ENCODE measurements around the gene CABP4. TPM values are rescaled to one million over a fixed set of nuclear protein-coding genes. Genes with fewer than 3 reads are reported as not detected.
A peak's percentile ranks its signal among the peaks of the same experiment; 100 is the strongest.
"Not testable (repeated sequence)": the region's sequence is repeated elsewhere in the genome, so short reads cannot be mapped to it uniquely, and the experiment has no call there.

The CABP4 gene
- total RNA-seq, 1 experiment from 2014 or later, result not detected

GRCh38 chr11:67485873-67486361, 30.8 kb downstream of the CABP4 start:
- DNase-seq (ENCODE audit: low read depth, low spot score); H3K9me2 ChIP-seq (ENCODE audit: insufficient read depth); H3K4me3 ChIP-seq (replicated peaks in 1 of 2; ENCODE audit: low read depth in 1 of 2, low read length in 2 of 2); H3K36me3 ChIP-seq (ENCODE audit: control insufficient read depth in 1 of 2, insufficient read depth in 2 of 2, low read length in 2 of 2); H3K9me3 ChIP-seq (ENCODE audit: control insufficient read depth in 1 of 2, insufficient read depth in 1 of 2, low read depth in 1 of 2, low read length in 2 of 2); H2AFZ ChIP-seq (ENCODE audit: low read depth, low read length, poor library complexity, severe bottlenecking); H3K79me2 ChIP-seq (ENCODE audit: insufficient read depth, low read length); BruUV-seq (replicated peaks); intact Hi-C loops (cut with micrococcal nuclease); H3K9ac ChIP-seq (ENCODE audit: low read length); H3K27me3 ChIP-seq (ENCODE audit: insufficient read depth, low read length); H4K20me1 ChIP-seq (ENCODE audit: insufficient read depth); RAD21 ChIA-PET (ENCODE audit: low non-redundant PET in 1 of 2, low total read pairs in 2 of 2, uncharacterized antibody in 2 of 2, unreplicated experiment in 2 of 2): not testable (repeated sequence)
- ATAC-seq, result peak; percentile 32; the same call in 1 of the 2 replicates
- peak overlapping the region; percentile 36 for H3K4me2 ChIP-seq (ENCODE audit: low read length)
- H3K27ac ChIP-seq (ENCODE audit: low read depth, low read length), result peak overlapping the region; percentile 25; the same call in 1 of the 2 replicates
- ChIA-PET POLR2A (interaction anchor here (0.6 to 1.3 kb wide), 2 partner anchors 59 to 85 kb away, joined by 3 read pairs; partner anchors contain the start of gene PPP1CA), CTCF (interaction anchor here (1.2 kb wide), 1 partner anchor 85 kb away, joined by 3 read pairs; the partner anchor contains the start of gene PPP1CA)
- peaks cover 7 to 28% of the 10 kb centered on the region in 2 experiments; a peak in 3 of 4 replicates for H3K4me1 ChIP-seq (ENCODE audit: control insufficient read depth in 1 of 2, insufficient read depth in 2 of 2, low read length in 2 of 2)

- Histone ChIP-seq H4K20me1 (ENCODE audit: insufficient read depth) (no peaks in the 10 kb centered on the region), H3K9me3 (ENCODE audit: control insufficient read depth in 1 of 2, insufficient read depth in 1 of 2, low read depth in 1 of 2, low read length in 2 of 2) (no peaks in the 10 kb centered on the region), H3K9me2 (ENCODE audit: insufficient read depth) (no peaks in the 10 kb centered on the region), H3K4me1 (ENCODE audit: control insufficient read depth in 1 of 2, insufficient read depth in 2 of 2, low read length in 2 of 2) (peaks cover 7 to 28% of the 10 kb centered on the region in 2 experiments; a peak in 3 of 4 replicates), H3K27ac (ENCODE audit: low read depth, low read length) (peak overlapping the region; percentile 25; the same call in 1 of the 2 replicates), H2AFZ (ENCODE audit: low read depth, low read length, poor library complexity, severe bottlenecking) (no peak overlapping the region), H3K36me3 (ENCODE audit: control insufficient read depth in 1 of 2, insufficient read depth in 2 of 2, low read length in 2 of 2) (no peaks in the 10 kb centered on the region; a peak in 1 of 4 replicates), H3K4me2 (ENCODE audit: low read length) (peak overlapping the region; percentile 36), H3K9ac (ENCODE audit: low read length) (no peak overlapping the region), H3K79me2 (ENCODE audit: insufficient read depth, low read length) (peaks cover 7% of the 10 kb centered on the region; the same call in 1 of the 2 replicates), H3K4me3 (replicated peaks in 1 of 2; ENCODE audit: low read depth in 1 of 2, low read length in 2 of 2) (no peak overlapping the region), H3K27me3 (ENCODE audit: insufficient read depth, low read length) (no peaks in the 10 kb centered on the region)
- ATAC-seq, result no peak
- intact Hi-C loops (cut with micrococcal nuclease), result no loop called here
- ChIA-PET RAD21 (ENCODE audit: low non-redundant PET in 1 of 2, low total read pairs in 2 of 2, uncharacterized antibody in 2 of 2, unreplicated experiment in 2 of 2) (no interaction called here), POLR2A (interaction anchor here (0.6 kb wide), 1 partner anchor 59 kb away, joined by 3 read pairs; no protein-coding TSS in a partner anchor), CTCF (interaction anchor here (1.2 kb wide), 1 partner anchor 85 kb away, joined by 3 read pairs; the partner anchor contains the start of gene PPP1CA)
- no TSS peak for BruUV-seq (replicated peaks)
- DNase-seq (ENCODE audit: low read depth, low spot score), result no peak
- TF ChIP-seq POLR2A (IDR thresholded peaks at IDR 0.05; ENCODE audit: borderline replicate concordance, extremely low read depth, insufficient read depth, insufficient read length) (no peak), TCF7L2 (IDR thresholded peaks at IDR 0.05; ENCODE audit: borderline replicate concordance, extremely low read depth, insufficient read depth, insufficient read length) (no peak), ZFX (IDR thresholded peaks at IDR 0.05) (no peak), CBX3 (IDR thresholded peaks at IDR 0.05; ENCODE audit: low read depth) (no peak), CTCF (IDR thresholded peaks at IDR 0.05 in 2 of 3, conservative IDR thresholded peaks at IDR 0.05 in 1 of 3; ENCODE audit: borderline replicate concordance in 1 of 3, insufficient read depth in 1 of 3, low read depth in 2 of 3, low read length in 2 of 3) (no peak), POLR2AphosphoS5 (IDR thresholded peaks at IDR 0.05; ENCODE audit: low read depth, low read length) (no peak), ZBTB33 (IDR thresholded peaks at IDR 0.05; ENCODE audit: extremely low read depth, insufficient replicate concordance, low read length) (no peak), SP1 (IDR thresholded peaks at IDR 0.05; ENCODE audit: low read depth) (no peak), ATF3 (IDR thresholded peaks at IDR 0.05) (no peak), ZNF274 (IDR thresholded peaks at IDR 0.05; ENCODE audit: low read depth, low read length) (no peak), FOSL1 (IDR thresholded peaks at IDR 0.05; ENCODE audit: low read depth) (no peak), CEBPB (IDR thresholded peaks at IDR 0.05; ENCODE audit: low read depth) (no peak), EZH2phosphoT487 (IDR thresholded peaks at IDR 0.05; ENCODE audit: borderline replicate concordance) (no peak), SIN3A (IDR thresholded peaks at IDR 0.05; ENCODE audit: low read depth) (no peak)
These were observed 31.5 kb downstream of the CABP4 start for GRCh38 chr11:67486481-67487195.

All from HCT116 (cell line).